ENCODE measurements around the gene ZNF219. TPM values are rescaled to one million over a fixed set of nuclear protein-coding genes. Genes with fewer than 3 reads are reported as not detected.

ZNF219 gene
- total RNA-seq, 2 experiments from 2014 or later, result 5.3 to 5.8 TPM

- no peaks in the 10 kb centered on the region for H3K36me3 Mint-ChIP-seq (ENCODE audit: low read depth)
- H3K27me3 Mint-ChIP-seq, result peaks cover 22% of the 10 kb centered on the region
- DNase-seq, result no peak
- ChIA-PET POLR2A (no interaction called here), CTCF (interaction anchor here (7.8 kb wide), 1 partner anchor 84 kb away, joined by 79 read pairs; no protein-coding TSS in a partner anchor)
- peak overlapping the region; percentile 78 for H3K4me3 Mint-ChIP-seq
- no peaks in the 10 kb centered on the region for H3K9me3 Mint-ChIP-seq
- peaks cover 42% of the 10 kb centered on the region for H3K4me1 Mint-ChIP-seq
- H3K27ac Mint-ChIP-seq, result no peak overlapping the region
These were observed 589 bp upstream of the ZNF219 start for GRCh38 chr14:21098892-21099595.

DNA sequence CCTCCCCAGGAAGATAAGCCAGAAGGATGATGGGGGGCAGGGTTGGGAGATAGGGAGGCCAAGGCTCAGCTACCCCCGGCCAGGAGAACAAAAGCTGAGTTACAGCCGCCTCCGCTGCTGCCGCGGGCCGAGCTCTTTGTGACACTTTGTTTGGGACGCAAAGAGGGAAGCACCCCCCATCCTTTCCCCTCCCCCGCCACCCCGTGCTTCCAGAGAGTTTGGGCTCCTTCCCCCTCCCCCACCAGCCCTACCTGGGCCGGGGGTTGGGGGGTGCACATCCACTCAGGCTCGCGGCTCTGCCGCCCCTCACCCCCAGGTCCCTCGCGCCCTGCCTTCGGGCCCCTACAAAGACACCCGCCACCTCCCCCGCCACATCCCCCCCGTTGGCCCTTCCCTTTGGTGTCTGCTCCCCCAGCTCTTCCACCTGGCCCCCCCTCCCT is 799 bp downstream of the ZNF219 start:
- Mint-ChIP-seq H3K27ac (no peak overlapping the region), H3K9me3 (no peaks in the 10 kb centered on the region)
- POLR2A ChIA-PET, result no interaction called here

GRCh38 chr14:21096978-21097635 is 1.3 kb downstream of the ZNF219 start:
- H3K4me1 Mint-ChIP-seq, result peaks cover 34% of the 10 kb centered on the region
- H3K27me3 Mint-ChIP-seq, result peaks cover 22% of the 10 kb centered on the region
- POLR2A ChIA-PET, result no interaction called here
- H3K4me3 Mint-ChIP-seq, result peak overlapping the region; percentile 62
- CTCF ChIA-PET, result interaction anchor here (5.9 to 7.8 kb wide), 2 partner anchors 7 to 82 kb away, joined by 79 to 159 read pairs; partner anchors contain the start of gene TMEM253
- no peaks in the 10 kb centered on the region for H3K9me3 Mint-ChIP-seq
- no peak for DNase-seq
- H3K36me3 Mint-ChIP-seq (ENCODE audit: low read depth), result no peaks in the 10 kb centered on the region
- H3K27ac Mint-ChIP-seq, result no peak overlapping the region

More for the DNA sequence above, 799 bp downstream of the ZNF219 start:
- Mint-ChIP-seq H3K4me1 (peaks cover 36% of the 10 kb centered on the region), H3K4me3 (peak overlapping the region; percentile 62), H3K27me3 (peaks cover 22% of the 10 kb centered on the region), H3K36me3 (ENCODE audit: low read depth) (no peaks in the 10 kb centered on the region)
- CTCF ChIA-PET, result interaction anchor here (7.8 kb wide), 1 partner anchor 83 kb away, joined by 79 read pairs; no protein-coding TSS in a partner anchor
- DNase-seq, result no peak

DNA sequence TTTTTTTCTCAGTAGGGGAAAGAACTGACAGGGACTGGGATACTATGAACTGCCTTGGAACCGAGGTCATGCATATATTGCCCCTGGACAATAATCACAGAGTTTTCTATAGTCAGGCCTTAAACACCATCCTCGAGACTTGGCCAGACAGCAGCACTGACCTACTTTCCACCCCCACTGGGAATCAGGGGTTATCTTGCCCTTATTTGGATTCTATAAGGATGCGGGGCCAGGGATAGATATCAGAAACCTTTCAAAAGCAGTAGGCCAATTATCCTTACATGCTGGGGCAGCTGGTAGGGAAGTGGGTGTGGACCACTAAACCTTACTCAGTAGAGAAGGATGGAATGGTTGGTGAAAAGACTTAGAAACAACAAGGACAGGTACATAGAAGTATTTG is 2.0 kb downstream of the ZNF219 start:
- Mint-ChIP-seq H3K27ac (no peak overlapping the region), H3K36me3 (ENCODE audit: low read depth) (no peaks in the 10 kb centered on the region), H3K4me1 (peaks cover 28% of the 10 kb centered on the region), H3K4me3 (no peak overlapping the region), H3K9me3 (no peaks in the 10 kb centered on the region), H3K27me3 (peaks cover 22% of the 10 kb centered on the region)
- DNase-seq, result no peak
- ChIA-PET CTCF (interaction anchor here (1.0 to 7.8 kb wide), 5 partner anchors 8 to 81 kb away, joined by 3 to 159 read pairs (median 5); partner anchors contain the start of gene TMEM253), POLR2A (interaction anchor here (2.5 kb wide), 1 partner anchor 7 kb away, joined by 15 read pairs; no protein-coding TSS in a partner anchor)

GRCh38 chr14:21095430-21096205 is 2.8 kb downstream of the ZNF219 start:
- Mint-ChIP-seq H3K4me1 (peaks cover 25% of the 10 kb centered on the region), H3K4me3 (no peak overlapping the region), H3K36me3 (ENCODE audit: low read depth) (no peaks in the 10 kb centered on the region), H3K27me3 (peaks cover 22% of the 10 kb centered on the region), H3K27ac (no peak overlapping the region), H3K9me3 (no peaks in the 10 kb centered on the region)
- CTCF ChIA-PET, result interaction anchor here (1.0 to 7.8 kb wide), 5 partner anchors 8 to 81 kb away, joined by 3 to 159 read pairs (median 5); partner anchors contain the start of gene TMEM253
- POLR2A ChIA-PET, result interaction anchor here (0.9 to 2.5 kb wide), 2 partner anchors 8 to 25 kb away, joined by 4 to 15 read pairs; no protein-coding TSS in a partner anchor
- DNase-seq, result no peak

- H3K4me3 Mint-ChIP-seq, result no peak overlapping the region
- no peaks in the 10 kb centered on the region for H3K36me3 Mint-ChIP-seq (ENCODE audit: low read depth)
- no peak overlapping the region for H3K27ac Mint-ChIP-seq
- H3K4me1 Mint-ChIP-seq, result peaks cover 15% of the 10 kb centered on the region
- CTCF ChIA-PET, result interaction anchor here (0.7 to 7.8 kb wide), 10 partner anchors 10 to 97 kb away, joined by 3 to 159 read pairs (median 11); partner anchors contain the start of gene TMEM253
- DNase-seq, result no peak
- POLR2A ChIA-PET, result interaction anchor here (0.6 to 2.5 kb wide), 4 partner anchors 9 to 79 kb away, joined by 3 to 15 read pairs (median 5); no protein-coding TSS in a partner anchor
- H3K27me3 Mint-ChIP-seq, result peaks cover 13% of the 10 kb centered on the region
- no peaks in the 10 kb centered on the region for H3K9me3 Mint-ChIP-seq
These were observed 4.4 kb downstream of the ZNF219 start for GRCh38 chr14:21093769-21094681.

DNA sequence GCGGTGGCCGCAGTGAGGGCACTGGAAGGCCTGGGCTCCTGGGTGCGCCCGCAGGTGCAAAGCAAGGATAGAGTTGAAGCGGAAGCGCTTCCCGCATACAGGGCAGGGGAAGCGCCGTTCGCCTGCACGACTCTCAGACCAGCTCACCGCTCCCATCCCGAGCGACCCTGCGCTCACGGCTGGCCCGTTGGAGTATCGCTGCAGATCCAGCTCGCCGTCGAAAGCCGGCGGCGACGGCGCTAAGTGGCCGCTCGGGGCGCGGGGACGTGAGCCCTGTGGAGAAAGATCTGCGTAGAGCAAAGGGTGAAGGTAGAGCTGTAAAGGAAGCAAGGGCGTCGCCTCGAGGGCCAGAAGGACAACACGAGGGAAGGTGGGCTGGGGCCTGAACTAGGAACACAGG is 5.4 kb downstream of the ZNF219 start:
- no peaks in the 10 kb centered on the region for H3K36me3 Mint-ChIP-seq (ENCODE audit: low read depth)
- ChIA-PET POLR2A (interaction anchor here (1.1 to 2.5 kb wide), 4 partner anchors 11 to 100 kb away, joined by 3 to 22 read pairs (median 6); no protein-coding TSS in a partner anchor), CTCF (interaction anchor here (0.6 to 7.8 kb wide), 20 partner anchors 9 to 751 kb away, joined by 3 to 159 read pairs (median 4); partner anchors contain the start of gene TMEM253)

DNA sequence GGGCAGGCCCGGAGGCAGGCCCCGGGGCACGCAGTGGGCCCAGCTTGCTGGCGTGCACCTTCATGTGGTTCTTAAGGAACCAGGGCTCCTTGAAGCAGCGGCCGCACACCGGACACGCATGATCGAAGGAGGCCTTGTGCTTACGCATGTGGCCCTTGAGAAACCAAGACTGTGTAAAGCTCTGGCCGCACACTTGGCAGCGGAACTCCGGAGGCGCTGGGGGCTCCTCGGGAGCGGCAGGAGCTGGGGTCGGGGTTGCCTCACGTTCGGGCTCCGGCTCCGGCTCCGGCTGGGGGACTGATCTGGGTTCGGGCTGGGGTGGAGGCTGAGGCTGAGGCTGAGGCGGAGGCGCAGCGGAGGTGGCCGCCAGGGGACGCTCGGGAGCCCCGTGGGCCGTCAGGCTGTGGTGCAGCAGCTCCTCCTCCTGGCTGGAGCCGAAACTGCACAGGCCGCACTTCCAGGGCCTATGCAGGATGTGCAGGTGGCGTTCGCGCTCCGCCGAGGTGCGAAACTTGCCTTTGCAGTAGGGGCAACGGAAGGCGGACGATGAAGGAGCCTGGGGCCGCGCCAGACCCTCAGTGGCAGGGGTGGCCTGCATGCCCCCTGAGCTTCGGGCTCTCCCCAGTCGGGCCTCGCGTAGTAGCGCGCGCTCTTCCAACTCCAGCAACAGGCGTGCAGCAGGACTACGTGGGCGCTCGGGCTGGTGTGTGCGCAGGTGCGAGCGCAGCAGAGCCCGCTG is 6.0 kb downstream of the ZNF219 start:
- no peak overlapping the region for H3K4me3 Mint-ChIP-seq
- ChIA-PET POLR2A (interaction anchor here (1.1 to 2.5 kb wide), 4 partner anchors 11 to 100 kb away, joined by 3 to 22 read pairs (median 6); no protein-coding TSS in a partner anchor), CTCF (interaction anchor here (0.6 to 7.8 kb wide), 19 partner anchors 9 to 750 kb away, joined by 3 to 159 read pairs (median 5); partner anchors contain the start of gene TMEM253)
- H3K27me3 Mint-ChIP-seq, result peaks cover 8% of the 10 kb centered on the region
- no peak overlapping the region for H3K27ac Mint-ChIP-seq
- no peaks in the 10 kb centered on the region for H3K36me3 Mint-ChIP-seq (ENCODE audit: low read depth)
- H3K4me1 Mint-ChIP-seq, result peaks cover 21% of the 10 kb centered on the region
- H3K9me3 Mint-ChIP-seq, result no peaks in the 10 kb centered on the region
- peak; percentile 90 for DNase-seq

More for the DNA sequence above, 5.4 kb downstream of the ZNF219 start:
- DNase-seq, result no peak
- H3K9me3 Mint-ChIP-seq, result no peaks in the 10 kb centered on the region
- no peak overlapping the region for H3K4me3 Mint-ChIP-seq
- H3K4me1 Mint-ChIP-seq, result peaks cover 16% of the 10 kb centered on the region
- H3K27me3 Mint-ChIP-seq, result peaks cover 9% of the 10 kb centered on the region
- no peak overlapping the region for H3K27ac Mint-ChIP-seq

- H3K4me3 Mint-ChIP-seq, result no peak overlapping the region
- no peaks in the 10 kb centered on the region for H3K36me3 Mint-ChIP-seq (ENCODE audit: low read depth)
- H3K27ac Mint-ChIP-seq, result no peak overlapping the region
- H3K27me3 Mint-ChIP-seq, result peaks cover 2% of the 10 kb centered on the region
- ChIA-PET CTCF (interaction anchor here (0.9 to 7.8 kb wide), 18 partner anchors 8 to 103 kb away, joined by 3 to 159 read pairs (median 5); partner anchors contain the start of gene TMEM253), POLR2A (interaction anchor here (1.1 to 2.5 kb wide), 4 partner anchors 12 to 101 kb away, joined by 3 to 22 read pairs (median 6); no protein-coding TSS in a partner anchor)
- H3K4me1 Mint-ChIP-seq, result peaks cover 23% of the 10 kb centered on the region
- no peak for DNase-seq
- no peaks in the 10 kb centered on the region for H3K9me3 Mint-ChIP-seq
These were observed 6.6 kb downstream of the ZNF219 start for GRCh38 chr14:21091821-21092272.

GRCh38 chr14:21090940-21091663 is 7.4 kb downstream of the ZNF219 start:
- Mint-ChIP-seq H3K27ac (no peak overlapping the region), H3K4me1 (peaks cover 28% of the 10 kb centered on the region), H3K36me3 (ENCODE audit: low read depth) (no peaks in the 10 kb centered on the region), H3K4me3 (no peak overlapping the region), H3K27me3 (peaks cover 1% of the 10 kb centered on the region), H3K9me3 (no peaks in the 10 kb centered on the region)
- ChIA-PET CTCF (interaction anchor here (0.6 to 7.8 kb wide), 10 partner anchors 12 to 82 kb away, joined by 3 to 159 read pairs (median 22); partner anchors contain the start of gene TMEM253), POLR2A (interaction anchor here (1.0 to 4.1 kb wide), 4 partner anchors 13 to 77 kb away, joined by 3 to 22 read pairs (median 13); partner anchors contain the start of gene ARHGEF40)
- no peak for DNase-seq

All from activated CD4-positive, alpha-beta memory T cell treated with anti-CD3 and anti-CD28 coated beads, Interleukin-2, amount 10 ng/mL, durations not matched to agents 7 days and 5 days (primary cell).